Brain pericyte (primary cell): Measurements from ENCODE around the gene CCNF.

Experiments used
- DNase-seq: peaks from one replicate; pipeline ENCODE4 v3.0.0-alpha.2; 2012; ENCODE audit warnings: low read depth, low spot score

The CCNF gene

DNA sequence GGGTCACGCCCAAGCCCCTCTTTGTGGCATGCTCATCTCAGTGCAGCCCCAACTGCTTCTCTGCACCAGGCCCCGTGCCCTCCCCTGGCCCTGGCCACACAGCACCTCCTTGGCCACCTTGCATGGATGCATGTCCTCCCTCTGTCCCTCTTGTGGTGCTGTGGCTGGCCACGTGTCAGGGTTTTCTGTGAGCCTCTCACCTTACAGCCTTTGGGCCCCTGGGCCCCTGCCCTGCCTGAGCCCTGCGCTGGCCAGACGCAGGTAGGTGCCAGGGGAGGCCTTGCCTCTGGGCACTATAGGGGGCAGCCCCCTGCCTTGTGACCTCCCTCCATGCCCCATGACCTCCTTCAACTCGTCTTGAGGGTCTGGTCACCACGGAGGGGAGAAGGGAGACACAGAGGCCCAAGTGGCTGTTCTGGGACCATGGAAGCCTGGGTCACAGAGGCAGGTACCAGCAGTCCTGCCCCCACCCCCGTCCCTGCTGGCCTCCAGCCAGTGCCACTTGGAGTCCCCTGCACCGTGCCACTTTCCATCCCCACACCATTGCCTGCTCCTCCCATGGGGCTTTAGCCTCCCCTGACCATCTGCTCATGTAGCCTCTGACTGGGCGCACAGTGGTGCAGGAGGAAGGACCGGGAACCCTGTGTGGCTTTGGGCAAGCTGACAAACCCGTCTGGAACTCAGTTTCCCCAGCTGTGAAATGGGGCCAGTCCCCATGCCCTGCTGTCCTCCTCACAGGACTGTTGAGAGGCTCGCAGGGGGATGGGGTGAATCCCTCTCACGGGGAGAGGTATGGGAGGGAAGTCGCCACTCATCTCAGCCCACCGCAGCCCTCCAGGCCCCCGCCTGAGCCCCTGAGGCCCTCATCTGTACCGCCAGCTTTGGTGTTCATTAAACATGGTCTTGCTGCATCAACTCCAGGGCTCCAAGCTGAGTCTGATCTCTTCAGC, 73.0 kb downstream of the CCNF start:
- no peak for DNase-seq

- DNase-seq, result no peak
Measured at GRCh38 chr16:2505695-2506094, 76.4 kb downstream of the CCNF start.

GRCh38 chr16:2507052-2507659, 77.9 kb downstream of the CCNF start:
- DNase-seq, result no peak

- DNase-seq, result no peak
Measured at GRCh38 chr16:2507665-2508064, 78.4 kb downstream of the CCNF start.
